ENCODE measurements around the gene FAM47E.
"Not testable (repeated sequence)": the region's sequence is repeated elsewhere in the genome, so short reads cannot be mapped to it uniquely, and the experiment has no call there.

The FAM47E gene

DNA sequence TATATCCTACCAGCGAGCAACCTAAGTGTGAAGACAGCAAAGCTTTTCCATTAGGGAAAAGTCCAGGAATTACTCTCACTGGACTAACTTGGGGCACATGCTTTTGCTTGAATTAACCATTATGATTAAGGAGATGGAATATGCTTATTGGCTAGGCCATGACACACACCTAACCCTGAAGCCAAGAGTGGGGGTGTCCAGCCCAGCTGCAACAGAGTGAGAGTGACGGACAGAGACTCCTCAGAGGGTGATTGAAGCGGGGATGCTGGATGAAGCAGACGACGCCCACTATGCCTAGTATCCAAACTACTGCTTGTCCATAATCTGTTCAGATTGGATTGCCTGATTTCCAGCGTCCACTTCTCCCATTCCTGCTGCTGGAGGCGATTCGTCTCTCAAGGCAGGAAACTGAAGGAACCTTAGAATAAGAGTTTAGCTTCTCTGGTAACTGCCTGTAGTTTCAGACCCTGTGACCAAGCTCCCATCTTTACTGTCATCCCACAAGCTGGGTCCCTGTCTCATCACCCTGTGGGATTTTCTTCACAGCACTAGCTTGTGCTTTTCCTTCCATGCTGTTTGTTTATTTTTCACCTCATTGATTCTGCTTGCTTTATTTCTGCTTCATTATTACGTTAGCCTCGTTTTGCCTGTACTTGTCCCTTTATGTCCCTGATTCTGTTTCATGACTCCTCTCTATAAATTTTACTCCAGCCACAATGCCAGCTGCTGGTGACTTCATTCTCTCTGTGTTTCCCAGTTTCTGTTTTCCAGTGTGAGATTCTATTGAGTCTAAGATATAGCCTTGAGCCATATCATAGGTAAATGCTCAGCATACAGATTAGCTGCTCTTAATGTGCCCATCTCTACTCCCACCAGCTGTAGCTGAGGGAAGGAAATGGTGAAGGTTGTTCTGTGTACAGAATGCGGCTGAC is 19.0 kb downstream of the FAM47E start:
- no peak for DNase-seq

GRCh38 chr4:76271248-76271647 is 19.7 kb downstream of the FAM47E start:
- DNase-seq = no peak

DNA sequence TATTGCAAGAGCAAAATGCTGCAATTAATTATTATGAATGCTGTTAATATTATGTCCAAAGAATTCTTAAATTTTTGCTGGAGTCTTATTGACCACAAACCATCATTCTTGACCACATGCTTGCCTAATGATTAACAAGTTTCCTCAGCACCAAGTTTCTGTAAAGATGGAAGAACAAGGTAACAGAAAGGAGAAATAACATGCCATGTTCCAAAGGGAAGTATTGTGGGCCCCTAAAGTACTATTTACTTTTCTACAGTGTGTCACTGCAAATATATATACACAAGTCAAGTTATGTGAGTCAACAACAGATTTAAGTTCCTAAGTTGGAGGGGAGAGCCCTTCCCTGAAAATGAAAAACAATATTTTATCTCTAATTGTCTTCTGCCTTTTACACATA is 20.6 kb downstream of the FAM47E start:
- no peak for DNase-seq

DNA sequence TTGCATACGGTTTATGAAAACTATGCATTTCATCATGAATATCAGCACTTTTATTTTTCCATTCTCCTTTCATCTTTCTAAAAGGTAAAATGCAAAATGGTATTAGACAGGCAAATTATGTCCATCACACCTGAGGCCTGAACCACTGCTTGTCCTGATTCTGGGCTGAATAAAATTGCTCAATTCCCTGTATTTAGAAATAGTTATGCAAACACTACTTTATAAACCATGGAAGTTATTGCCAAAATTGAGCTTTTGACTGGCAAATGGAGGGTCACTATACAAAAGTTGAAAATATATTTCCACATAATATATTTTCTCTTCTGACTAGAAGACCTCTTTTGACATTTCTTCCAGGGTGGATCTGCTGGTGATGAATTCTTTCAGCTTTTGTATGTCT is 21.1 kb downstream of the FAM47E start:
- DNase-seq = no peak

GRCh38 chr4:76272999-76273398 is 21.5 kb downstream of the FAM47E start:
- no peak for DNase-seq

GRCh38 chr4:76275486-76276124 is 24.1 kb downstream of the FAM47E start:
- no peak for DNase-seq

DNA sequence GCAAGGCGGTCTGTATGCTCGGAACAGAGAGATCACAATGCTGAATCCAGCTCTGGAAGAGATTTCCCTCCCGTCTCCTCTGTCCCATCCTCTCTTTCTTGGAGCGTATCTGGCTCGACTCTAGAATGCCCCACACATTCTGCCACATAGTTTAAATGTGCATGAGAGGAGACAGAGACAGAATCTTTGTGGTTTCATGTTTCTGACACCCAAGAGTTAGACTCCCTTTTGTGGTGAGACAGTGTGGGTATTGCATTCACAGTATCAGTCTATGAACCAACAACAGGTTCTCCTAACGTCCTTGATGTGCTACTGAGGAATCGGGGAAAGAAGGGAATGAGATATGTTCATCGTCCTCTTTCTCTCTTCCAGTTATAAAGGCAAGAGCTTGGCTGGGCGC is 25.3 kb downstream of the FAM47E start:
- no peak for DNase-seq

- no peak for DNase-seq
These were observed 26.1 kb downstream of the FAM47E start for GRCh38 chr4:76277667-76278066.

GRCh38 chr4:76278583-76278982 is 27.1 kb downstream of the FAM47E start:
- DNase-seq = no peak

DNA sequence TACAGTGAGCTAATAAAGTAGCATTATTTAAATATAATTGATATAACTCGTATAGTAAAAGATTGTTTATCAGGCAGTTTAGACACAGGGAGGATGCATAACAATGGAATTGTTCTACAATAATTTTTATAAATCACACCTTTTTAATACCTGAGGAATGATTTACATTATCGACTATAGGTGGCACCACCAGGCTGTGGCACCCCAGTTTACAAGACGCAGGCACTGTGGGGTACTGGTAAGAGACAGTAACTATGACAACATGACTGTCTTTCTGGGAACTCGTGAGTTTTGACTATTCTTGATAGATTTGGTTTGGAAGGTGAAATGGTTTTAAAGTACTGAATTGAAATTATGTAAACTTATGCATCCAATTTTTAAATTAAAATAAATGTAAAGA is 27.9 kb downstream of the FAM47E start:
- DNase-seq = no peak

GRCh38 chr4:76280488-76281441 is 29.2 kb downstream of the FAM47E start:
- no peak for DNase-seq

DNA sequence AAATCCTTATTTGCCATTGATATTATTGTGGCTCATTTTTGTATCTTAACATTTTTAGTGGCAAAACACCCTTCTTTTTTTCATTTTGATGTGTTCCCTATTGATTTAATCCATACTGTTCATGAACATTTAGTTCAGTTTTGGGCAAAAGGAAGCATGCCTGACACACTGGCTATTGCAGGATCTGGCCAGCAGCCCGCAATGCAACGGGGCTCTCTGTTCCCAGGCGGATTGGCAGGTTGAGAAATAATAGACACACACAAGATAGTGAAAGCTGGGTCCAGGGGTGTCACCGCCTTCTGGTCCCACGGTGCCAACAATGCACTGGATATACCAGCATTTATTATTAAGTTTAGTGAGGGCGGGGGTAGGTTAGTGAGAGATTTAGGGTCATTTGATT is 30.1 kb downstream of the FAM47E start:
- DNase-seq = not testable (repeated sequence)

DNA sequence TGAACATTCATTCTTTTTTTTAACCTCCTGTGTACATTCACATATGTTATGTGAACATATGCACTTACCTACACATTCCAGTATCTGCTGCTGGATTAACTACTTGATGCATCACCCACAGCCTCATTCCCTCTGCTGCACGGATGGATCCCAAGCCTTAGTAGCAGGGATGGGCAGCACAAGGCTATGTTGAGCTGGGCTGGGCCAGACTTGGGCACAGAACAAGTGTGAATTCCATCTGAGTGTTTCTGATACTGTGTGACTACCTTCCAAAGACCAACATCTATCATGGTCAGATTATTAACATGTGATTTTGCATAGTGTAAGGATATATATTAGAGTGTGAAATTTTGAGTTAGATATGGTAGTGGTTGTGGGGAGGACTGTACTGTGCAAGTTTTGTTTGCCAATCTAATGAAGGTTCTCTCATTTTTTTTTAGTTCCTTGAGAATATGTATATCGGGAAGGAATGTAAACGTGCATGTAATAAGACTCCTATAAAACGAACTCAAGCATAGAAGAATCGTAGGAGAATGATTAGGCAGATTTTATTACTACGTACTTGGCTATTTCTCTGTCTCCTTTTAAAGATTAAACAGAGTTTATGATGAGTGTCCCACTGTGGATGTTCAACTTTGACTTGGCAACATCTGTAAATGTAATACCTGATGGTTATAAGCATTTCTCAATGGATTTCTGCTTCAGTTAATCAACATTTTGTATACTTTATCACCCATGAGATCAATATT is 31.6 kb downstream of the FAM47E start:
- no peak for DNase-seq

DNA sequence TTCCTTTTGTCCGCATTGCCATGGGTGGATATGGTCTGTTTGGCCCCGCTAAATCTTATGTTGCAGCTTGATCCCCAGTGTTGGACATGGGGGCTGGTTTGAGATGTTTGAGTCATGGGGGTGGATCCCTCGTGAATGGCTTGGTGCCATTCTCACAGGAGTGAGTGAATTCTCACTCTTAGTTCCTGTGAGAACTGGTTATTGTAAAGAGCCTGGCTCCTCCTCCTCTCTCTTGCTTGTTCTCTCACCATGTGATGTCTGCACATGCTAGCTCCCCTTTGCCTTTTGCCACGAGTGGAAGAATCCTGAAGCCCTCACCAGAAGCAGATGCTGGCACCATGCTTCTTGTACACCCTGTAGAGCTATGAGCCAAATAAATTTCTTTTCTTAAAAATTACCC is 32.4 kb downstream of the FAM47E start:
- DNase-seq = no peak

- DNase-seq = not testable (repeated sequence)
These were observed 36.3 kb downstream of the FAM47E start for GRCh38 chr4:76287811-76288210.

- DNase-seq = no peak
These were observed 41.2 kb downstream of the FAM47E start for GRCh38 chr4:76292730-76293129.

DNA sequence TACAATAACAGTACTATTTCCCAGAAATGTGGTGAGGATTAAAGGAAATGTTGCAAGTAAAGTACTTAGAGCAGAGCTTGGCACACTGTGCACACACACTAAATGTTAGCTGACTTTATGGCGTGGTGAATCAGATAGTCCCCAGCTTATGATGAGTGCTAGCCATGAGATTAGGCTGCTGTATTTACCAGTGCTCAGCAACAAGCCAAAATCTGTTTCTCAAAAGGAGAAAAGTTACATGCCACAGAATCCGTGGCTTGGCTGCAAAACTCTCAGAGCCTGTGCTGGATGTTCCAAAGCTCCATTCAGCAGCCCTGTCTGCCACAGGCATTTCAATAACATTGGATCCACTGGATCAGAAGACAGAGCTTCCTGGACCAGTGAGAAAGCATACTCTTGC is 42.3 kb downstream of the FAM47E start:
- no peak for DNase-seq

- DNase-seq = no peak
These were observed 44.8 kb downstream of the FAM47E start for GRCh38 chr4:76296286-76296820.

DNA sequence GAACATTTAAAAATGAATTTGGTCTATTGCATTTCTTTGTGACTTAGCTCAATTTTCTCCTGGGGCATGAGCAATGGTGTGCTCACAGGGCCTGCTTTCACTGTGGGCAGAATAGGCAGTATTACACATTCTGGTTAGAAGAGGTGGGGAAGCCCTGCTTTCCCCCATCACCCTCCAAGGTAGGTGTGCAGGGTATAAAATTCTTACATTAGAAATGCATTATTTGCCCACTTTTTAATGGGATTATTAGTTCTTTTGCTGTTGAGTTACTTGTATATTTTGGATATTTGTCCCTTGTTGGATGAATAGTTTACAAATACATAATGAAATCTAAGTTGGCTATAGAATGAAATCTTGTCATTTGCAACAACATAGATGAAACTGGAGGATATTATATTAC is 46.7 kb downstream of the FAM47E start:
- DNase-seq = no peak

- no peak for DNase-seq
These were observed 48.5 kb downstream of the FAM47E start for GRCh38 chr4:76300012-76300411.

GRCh38 chr4:76301068-76301774 is 49.7 kb downstream of the FAM47E start:
- DNase-seq = no peak

Measured in effector CD8-positive, alpha-beta T cell (primary cell).